Astrocyte (in vitro differentiated cells and primary cell): ENCODE data around the gene SMIM35. TPM values are rescaled to one million over a fixed set of nuclear protein-coding genes. Genes with fewer than 3 reads are reported as not detected.

Experiments used
- DNase-seq: peaks from one replicate; pipeline ENCODE4 v3.0.0-alpha.2; 2010; ENCODE audit warnings: low read depth
- FAIRE-seq: peaks from 2 replicates; lab custom pipeline; 2011; peaks lifted over from hg19 to GRCh38; lab: Jason Lieb, UNC
- H2AFZ ChIP-seq: 2 replicates; pipeline ENCODE4 v1.6.0; 2012; ENCODE audit warnings: low read depth, low read length, inconsistent platforms
- H3K27ac ChIP-seq: 2 replicates; pipeline ENCODE4 v1.5.1; 2011; ENCODE audit warnings: low read depth, low read length, inconsistent platforms
- H3K27me3 ChIP-seq: 2 replicates; pipeline ENCODE4 v1.6.0; 2011; ENCODE audit warnings: low read length, inconsistent platforms; ENCODE audit not compliant: insufficient read depth
- H3K36me3 ChIP-seq: 2 replicates; pipeline ENCODE4 v1.5.1; 2011; ENCODE audit warnings: low read length, inconsistent platforms; ENCODE audit not compliant: insufficient read depth
- H3K4me1 ChIP-seq: 2 replicates; pipeline ENCODE4 v1.5.1; 2011; ENCODE audit warnings: low read length, inconsistent platforms; ENCODE audit not compliant: insufficient read depth
- H3K4me2 ChIP-seq: 2 replicates; pipeline ENCODE4 v1.6.0; 2012; ENCODE audit warnings: low read length, inconsistent platforms
- H3K4me3 ChIP-seq: 2 replicates; pipeline ENCODE4 v1.5.1; 2011; ENCODE audit warnings: low read depth, mild to moderate bottlenecking, low read length, inconsistent platforms; ENCODE audit not compliant: insufficient read depth
- H3K79me2 ChIP-seq: 2 replicates; pipeline ENCODE4 v1.6.0; 2012; ENCODE audit warnings: mild to moderate bottlenecking, low read length, inconsistent platforms; ENCODE audit not compliant: insufficient read depth
- H3K9ac ChIP-seq: 2 replicates; pipeline ENCODE4 v1.6.0; 2012; ENCODE audit warnings: mild to moderate bottlenecking, low read length, inconsistent platforms
- H3K9me3 ChIP-seq: 2 replicates; pipeline ENCODE4 v1.5.1; 2012; ENCODE audit warnings: low read depth, mild to moderate bottlenecking, low read length, inconsistent platforms; ENCODE audit not compliant: insufficient read depth
- H4K20me1 ChIP-seq: 2 replicates; pipeline ENCODE4 v1.6.0; 2012; ENCODE audit warnings: low read length, inconsistent platforms; ENCODE audit not compliant: insufficient read depth
- H3K27ac Mint-ChIP-seq: one replicate; pipeline ENCODE4 v1.8.0; 2021; ENCODE audit warnings: mild to moderate bottlenecking, mixed read lengths; ENCODE audit not compliant: unreplicated experiment
- H3K27me3 Mint-ChIP-seq: one replicate; pipeline ENCODE4 v1.8.0; 2021; ENCODE audit warnings: low read depth, mixed read lengths; ENCODE audit not compliant: unreplicated experiment
- H3K36me3 Mint-ChIP-seq: one replicate; pipeline ENCODE4 v1.8.0; 2021; ENCODE audit warnings: low read depth, mixed read lengths; ENCODE audit not compliant: unreplicated experiment
- H3K4me1 Mint-ChIP-seq: one replicate; pipeline ENCODE4 v1.8.0; 2021; ENCODE audit warnings: low read depth, mixed read lengths; ENCODE audit not compliant: unreplicated experiment
- H3K4me3 Mint-ChIP-seq: one replicate; pipeline ENCODE4 v1.8.0; 2021; ENCODE audit warnings: mild to moderate bottlenecking, moderate library complexity, mixed read lengths; ENCODE audit not compliant: unreplicated experiment
- H3K9me3 Mint-ChIP-seq: one replicate; pipeline ENCODE4 v1.8.0; 2021; ENCODE audit warnings: mild to moderate bottlenecking, mixed read lengths; ENCODE audit not compliant: unreplicated experiment
- EZH2 ChIP-seq: IDR thresholded peaks from 2 replicates; pipeline ENCODE4 v1.6.1; 2012; ENCODE audit warnings: mild to moderate bottlenecking, low read length, inconsistent platforms; ENCODE audit not compliant: insufficient read depth
- total RNA-seq: library from RNA; stranded (reverse); gene quantifications from 2 replicates; pipeline ENCODE4 v1.2.1, GENCODE V29; 2021
- TF ChIP-seq, protein P1 (sequence below): IDR thresholded peaks from 2 replicates; pipeline ENCODE4 v1.5.1; 2011; ENCODE audit warnings: low read depth, mild to moderate bottlenecking, inconsistent platforms, low read length, moderate library complexity; ENCODE audit not compliant: insufficient read depth

SMIM35 gene
- total RNA-seq, 1 donor from 2014 or later: not detected

DNA sequence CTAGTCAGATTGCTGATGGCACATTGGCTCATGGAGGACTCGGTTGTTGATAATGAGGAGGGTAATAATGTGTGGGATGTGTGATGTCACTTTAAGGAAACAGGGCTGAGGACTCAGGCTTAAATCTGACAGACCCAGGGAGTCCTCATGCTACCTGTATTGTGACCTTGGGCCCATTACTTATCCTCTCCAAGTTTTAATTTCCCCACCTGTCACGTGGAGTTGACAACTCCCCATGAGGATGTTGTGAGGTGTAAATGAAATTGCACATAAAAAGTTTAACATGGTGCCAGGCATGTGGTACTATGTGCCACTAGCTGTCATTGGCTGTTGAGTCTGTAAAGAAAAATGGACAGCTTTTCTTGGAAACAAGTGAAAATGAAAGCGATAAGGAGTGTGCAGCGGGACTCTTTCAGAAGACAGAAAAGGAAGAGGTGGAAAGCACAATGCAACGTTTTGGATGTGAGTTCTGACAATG lies 85.2 kb downstream of the SMIM35 start:
- H3K4me3 ChIP-seq: no peak overlapping the region
- Mint-ChIP-seq H3K36me3 (no peaks in the 10 kb centered on the region), H3K4me3 (no peak overlapping the region), H3K4me1 (peaks cover 10% of the 10 kb centered on the region), H3K9me3 (peaks cover 6% of the 10 kb centered on the region), H3K27ac (no peak overlapping the region), H3K27me3 (peaks cover 19% of the 10 kb centered on the region)
- H3K27ac ChIP-seq: no peak overlapping the region
- no peaks in the 10 kb centered on the region for H3K27me3 ChIP-seq
- DNase-seq: no peak
- H3K36me3 ChIP-seq: no peaks in the 10 kb centered on the region
- H3K4me2 ChIP-seq: no peak overlapping the region
- H3K9ac ChIP-seq: no peak overlapping the region
- H4K20me1 ChIP-seq: no peaks in the 10 kb centered on the region
- H3K79me2 ChIP-seq: no peaks in the 10 kb centered on the region
- H2AFZ ChIP-seq: no peak overlapping the region
- H3K9me3 ChIP-seq: no peaks in the 10 kb centered on the region
- TF ChIP-seq EZH2: no peak
- TF ChIP-seq, protein P1, sequence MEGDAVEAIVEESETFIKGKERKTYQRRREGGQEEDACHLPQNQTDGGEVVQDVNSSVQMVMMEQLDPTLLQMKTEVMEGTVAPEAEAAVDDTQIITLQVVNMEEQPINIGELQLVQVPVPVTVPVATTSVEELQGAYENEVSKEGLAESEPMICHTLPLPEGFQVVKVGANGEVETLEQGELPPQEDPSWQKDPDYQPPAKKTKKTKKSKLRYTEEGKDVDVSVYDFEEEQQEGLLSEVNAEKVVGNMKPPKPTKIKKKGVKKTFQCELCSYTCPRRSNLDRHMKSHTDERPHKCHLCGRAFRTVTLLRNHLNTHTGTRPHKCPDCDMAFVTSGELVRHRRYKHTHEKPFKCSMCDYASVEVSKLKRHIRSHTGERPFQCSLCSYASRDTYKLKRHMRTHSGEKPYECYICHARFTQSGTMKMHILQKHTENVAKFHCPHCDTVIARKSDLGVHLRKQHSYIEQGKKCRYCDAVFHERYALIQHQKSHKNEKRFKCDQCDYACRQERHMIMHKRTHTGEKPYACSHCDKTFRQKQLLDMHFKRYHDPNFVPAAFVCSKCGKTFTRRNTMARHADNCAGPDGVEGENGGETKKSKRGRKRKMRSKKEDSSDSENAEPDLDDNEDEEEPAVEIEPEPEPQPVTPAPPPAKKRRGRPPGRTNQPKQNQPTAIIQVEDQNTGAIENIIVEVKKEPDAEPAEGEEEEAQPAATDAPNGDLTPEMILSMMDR: no peak
- FAIRE-seq: no peak
- H3K4me1 ChIP-seq: no peaks in the 10 kb centered on the region

DNA sequence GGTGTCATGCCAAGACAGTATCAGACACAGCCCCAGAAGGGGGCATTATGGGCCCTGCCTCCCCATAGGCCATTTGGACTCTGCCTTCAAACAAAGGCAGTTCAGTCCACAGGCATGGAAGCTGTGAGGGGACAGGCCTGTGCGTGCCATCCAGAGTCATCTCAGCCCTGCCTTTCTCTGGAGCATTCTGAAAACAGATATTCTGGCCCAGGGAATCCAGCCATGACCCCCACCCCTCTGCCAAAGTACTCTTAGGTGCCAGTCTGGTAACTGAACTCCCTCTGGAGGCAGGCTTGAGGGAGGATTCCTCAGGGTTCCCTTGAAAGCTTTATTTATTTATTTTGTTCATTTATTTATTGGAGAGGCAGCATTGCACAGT lies 85.9 kb downstream of the SMIM35 start:
- Histone ChIP-seq H3K4me1 (no peaks in the 10 kb centered on the region), H3K9ac (no peak overlapping the region), H3K79me2 (no peaks in the 10 kb centered on the region), H3K36me3 (no peaks in the 10 kb centered on the region), H3K27ac (no peak overlapping the region), H3K4me2 (no peak overlapping the region), H2AFZ (no peak overlapping the region), H3K27me3 (no peaks in the 10 kb centered on the region), H4K20me1 (no peaks in the 10 kb centered on the region), H3K4me3 (no peak overlapping the region), H3K9me3 (no peaks in the 10 kb centered on the region)
- DNase-seq (no peak), FAIRE-seq (no peak)
- Mint-ChIP-seq H3K27me3 (peaks cover 13% of the 10 kb centered on the region), H3K9me3 (peaks cover 6% of the 10 kb centered on the region), H3K4me1 (peaks cover 10% of the 10 kb centered on the region), H3K27ac (no peak overlapping the region), H3K36me3 (no peaks in the 10 kb centered on the region), H3K4me3 (no peak overlapping the region)
- TF ChIP-seq, protein P1: no peak
- TF ChIP-seq EZH2: no peak

DNA sequence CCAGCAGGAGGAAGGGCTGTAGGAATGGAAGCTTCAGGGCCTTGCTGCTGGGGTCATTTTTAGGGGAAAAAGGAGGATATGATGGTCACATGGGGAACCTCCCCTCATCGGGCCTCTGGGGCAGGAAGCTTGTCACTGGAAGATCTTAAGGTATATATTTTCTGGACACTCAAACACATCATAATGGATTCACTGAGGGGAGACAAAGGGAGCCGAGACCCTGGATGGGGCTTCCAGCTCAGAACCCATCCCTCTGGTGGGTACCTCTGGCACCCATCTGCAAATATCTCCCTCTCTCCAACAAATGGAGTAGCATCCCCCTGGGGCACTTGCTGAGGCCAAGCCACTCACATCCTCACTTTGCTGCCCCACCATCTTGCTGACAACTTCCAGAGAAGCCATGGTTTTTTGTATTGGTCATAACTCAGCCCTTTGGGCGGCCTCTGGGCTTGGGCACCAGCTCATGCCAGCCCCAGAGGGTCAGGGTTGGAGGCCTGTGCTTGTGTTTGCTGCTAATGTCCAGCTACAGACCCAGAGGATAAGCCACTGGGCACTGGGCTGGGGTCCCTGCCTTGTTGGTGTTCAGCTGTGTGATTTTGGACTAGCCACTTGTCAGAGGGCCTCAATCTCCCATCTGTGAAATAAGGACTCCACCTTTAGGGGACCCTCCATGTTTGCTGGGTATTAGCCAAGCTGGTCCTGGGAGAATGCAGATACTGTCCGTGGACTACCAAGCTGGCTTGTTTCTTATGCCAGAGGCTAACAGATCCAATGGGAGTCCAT lies 86.5 kb downstream of the SMIM35 start:
- H3K36me3 ChIP-seq: no peaks in the 10 kb centered on the region
- no peak overlapping the region for H3K9ac ChIP-seq
- Mint-ChIP-seq H3K36me3 (no peaks in the 10 kb centered on the region), H3K4me3 (no peak overlapping the region), H3K4me1 (peaks cover 10% of the 10 kb centered on the region), H3K27me3 (peaks cover 10% of the 10 kb centered on the region), H3K27ac (no peak overlapping the region), H3K9me3 (peaks cover 6% of the 10 kb centered on the region)
- H3K79me2 ChIP-seq: no peaks in the 10 kb centered on the region
- no peak overlapping the region for H3K4me3 ChIP-seq
- DNase-seq: no peak
- H3K4me1 ChIP-seq: no peaks in the 10 kb centered on the region
- H3K9me3 ChIP-seq: no peaks in the 10 kb centered on the region
- no peak for FAIRE-seq
- H3K4me2 ChIP-seq: no peak overlapping the region
- H4K20me1 ChIP-seq: no peaks in the 10 kb centered on the region
- no peak overlapping the region for H3K27ac ChIP-seq
- H2AFZ ChIP-seq: no peak overlapping the region
- no peak for TF ChIP-seq EZH2
- TF ChIP-seq, protein P1: no peak
- no peaks in the 10 kb centered on the region for H3K27me3 ChIP-seq
